PFSK-1 (cell line): ENCODE data around the gene REC8.

ENCODE experiments used
- FOXP2 ChIP-seq: optimal IDR thresholded peaks from 2 replicates; pipeline ENCODE3; 2011; ENCODE audit warnings: borderline replicate concordance, control low read depth, inconsistent platforms; ENCODE audit not compliant: insufficient read depth; ENCODE audit errors: extremely low read length, extremely low read depth
- POLR2AphosphoS5 ChIP-seq: IDR thresholded peaks from 2 replicates; pipeline ENCODE4 v1.6.1; 2012; ENCODE audit warnings: low read depth, mild to moderate bottlenecking, control low read depth, low read length, moderate library complexity
- SIN3A ChIP-seq: IDR thresholded peaks from 2 replicates; pipeline ENCODE4 v1.6.1; 2012; ENCODE audit warnings: mild to moderate bottlenecking, low read length, moderate library complexity, borderline replicate concordance; ENCODE audit not compliant: insufficient read depth
- TAF1 ChIP-seq: IDR thresholded peaks from 2 replicates; pipeline ENCODE4 v1.6.1; 2012; ENCODE audit warnings: low read length, control low read depth, borderline replicate concordance; ENCODE audit not compliant: insufficient read depth
- TF ChIP-seq, protein P1 (sequence below), 2 experiments: IDR thresholded peaks; 2 replicates each; pipeline versions ENCODE4 v1.6.1 to v1.8.0; 2011 to 2012; ENCODE audit warnings: low read depth in 2 of 2, low read length in 2 of 2, control low read depth in 1 of 2, inconsistent platforms in 1 of 2, mild to moderate bottlenecking in 1 of 2, moderate library complexity in 1 of 2; ENCODE audit not compliant: insufficient read depth in 1 of 2

REC8 gene

DNA sequence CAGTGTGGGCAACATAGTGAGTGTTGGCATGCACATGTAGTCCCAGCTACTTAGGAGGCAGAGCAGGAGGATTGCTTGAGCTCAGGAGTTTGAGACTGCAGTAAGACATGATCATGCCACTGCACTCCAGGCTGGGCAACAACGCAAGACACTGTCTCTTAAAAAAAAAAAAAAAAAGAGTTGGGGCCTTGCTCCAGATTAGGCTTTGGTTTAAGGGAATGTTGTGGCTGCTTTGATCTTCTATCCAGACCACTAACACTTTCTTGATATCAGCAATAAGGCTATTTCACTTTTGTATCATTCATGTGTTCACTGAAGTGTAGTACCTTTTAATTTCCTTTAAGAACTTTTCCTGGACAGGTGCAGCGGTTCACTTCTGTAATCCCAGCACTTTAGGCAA, 44.2 kb upstream of the REC8 start:
- no peak for TF ChIP-seq TAF1
- no peak for TF ChIP-seq SIN3A
- no peak for TF ChIP-seq FOXP2
- TF ChIP-seq, protein P1, sequence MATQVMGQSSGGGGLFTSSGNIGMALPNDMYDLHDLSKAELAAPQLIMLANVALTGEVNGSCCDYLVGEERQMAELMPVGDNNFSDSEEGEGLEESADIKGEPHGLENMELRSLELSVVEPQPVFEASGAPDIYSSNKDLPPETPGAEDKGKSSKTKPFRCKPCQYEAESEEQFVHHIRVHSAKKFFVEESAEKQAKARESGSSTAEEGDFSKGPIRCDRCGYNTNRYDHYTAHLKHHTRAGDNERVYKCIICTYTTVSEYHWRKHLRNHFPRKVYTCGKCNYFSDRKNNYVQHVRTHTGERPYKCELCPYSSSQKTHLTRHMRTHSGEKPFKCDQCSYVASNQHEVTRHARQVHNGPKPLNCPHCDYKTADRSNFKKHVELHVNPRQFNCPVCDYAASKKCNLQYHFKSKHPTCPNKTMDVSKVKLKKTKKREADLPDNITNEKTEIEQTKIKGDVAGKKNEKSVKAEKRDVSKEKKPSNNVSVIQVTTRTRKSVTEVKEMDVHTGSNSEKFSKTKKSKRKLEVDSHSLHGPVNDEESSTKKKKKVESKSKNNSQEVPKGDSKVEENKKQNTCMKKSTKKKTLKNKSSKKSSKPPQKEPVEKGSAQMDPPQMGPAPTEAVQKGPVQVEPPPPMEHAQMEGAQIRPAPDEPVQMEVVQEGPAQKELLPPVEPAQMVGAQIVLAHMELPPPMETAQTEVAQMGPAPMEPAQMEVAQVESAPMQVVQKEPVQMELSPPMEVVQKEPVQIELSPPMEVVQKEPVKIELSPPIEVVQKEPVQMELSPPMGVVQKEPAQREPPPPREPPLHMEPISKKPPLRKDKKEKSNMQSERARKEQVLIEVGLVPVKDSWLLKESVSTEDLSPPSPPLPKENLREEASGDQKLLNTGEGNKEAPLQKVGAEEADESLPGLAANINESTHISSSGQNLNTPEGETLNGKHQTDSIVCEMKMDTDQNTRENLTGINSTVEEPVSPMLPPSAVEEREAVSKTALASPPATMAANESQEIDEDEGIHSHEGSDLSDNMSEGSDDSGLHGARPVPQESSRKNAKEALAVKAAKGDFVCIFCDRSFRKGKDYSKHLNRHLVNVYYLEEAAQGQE (IDR thresholded peaks at IDR 0.05; ENCODE audit: insufficient read depth in 1 of 2, low read depth in 2 of 2, low read length in 2 of 2) = no peak
- TF ChIP-seq POLR2AphosphoS5 = no peak

DNA sequence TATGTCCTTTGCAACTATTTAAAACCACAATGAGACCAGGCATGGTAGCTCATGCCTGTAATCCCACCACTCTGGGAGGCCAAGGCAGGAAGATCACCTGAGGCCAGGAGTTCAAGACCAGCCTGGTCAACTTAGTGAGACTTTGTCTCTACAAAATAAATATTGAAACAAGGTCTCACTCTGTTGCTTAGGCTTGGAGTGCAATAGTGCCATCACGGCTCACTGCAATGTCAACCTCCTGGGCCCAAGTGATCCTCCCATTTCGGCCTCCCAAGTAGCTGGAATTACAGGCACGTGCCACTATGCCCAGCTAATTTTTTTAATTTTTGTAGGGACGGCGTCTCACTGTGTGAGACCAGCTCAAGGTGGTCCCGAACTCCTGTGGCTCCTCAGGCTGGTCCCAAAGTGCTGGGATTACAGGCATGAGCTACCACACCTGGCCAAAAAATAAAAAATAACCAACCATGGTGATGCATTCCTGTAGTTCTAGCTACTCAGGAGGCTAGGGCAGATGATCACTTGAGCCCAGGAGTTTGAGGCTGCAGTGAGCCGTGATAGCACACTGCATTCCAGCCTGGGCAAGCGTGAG, 42.4 kb upstream of the REC8 start:
- no peak for TF ChIP-seq SIN3A
- no peak for TF ChIP-seq POLR2AphosphoS5
- TF ChIP-seq FOXP2 = no peak
- no peak for TF ChIP-seq TAF1
- TF ChIP-seq, protein P1 (IDR thresholded peaks at IDR 0.05; ENCODE audit: insufficient read depth in 1 of 2, low read depth in 2 of 2, low read length in 2 of 2) = no peak

DNA sequence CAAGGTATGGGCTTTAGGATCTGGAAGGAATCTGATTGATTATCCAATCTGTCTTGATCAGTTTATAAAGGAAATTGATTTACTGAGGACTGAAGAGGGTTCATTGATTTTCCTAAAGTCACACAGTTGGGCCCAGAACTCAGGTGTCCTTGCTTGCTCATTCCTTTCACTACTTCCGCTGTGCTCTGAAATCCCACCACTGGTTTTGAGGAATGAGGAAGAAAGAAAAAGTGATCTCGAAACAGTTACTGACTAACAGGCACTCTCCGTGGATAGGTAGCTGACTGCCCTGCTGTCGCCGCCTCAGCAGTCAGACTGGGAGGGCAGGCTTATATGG, 41.5 kb upstream of the REC8 start, which contains the start of gene FITM1:
TSS of gene FITM1 (plus strand) at position 280 of the 337 bp plus-strand sequence. CDS start 905 bp downstream, outside the sequence.
- TF ChIP-seq SIN3A = no peak
- TF ChIP-seq, protein P1 (IDR thresholded peaks at IDR 0.05; ENCODE audit: insufficient read depth in 1 of 2, low read depth in 2 of 2, low read length in 2 of 2) = no peak
- no peak for TF ChIP-seq TAF1
- TF ChIP-seq FOXP2 = no peak
- TF ChIP-seq POLR2AphosphoS5 = no peak

GRCh38 chr14:24130717-24131548, 40.9 kb upstream of the REC8 start:
- TF ChIP-seq, protein P1 (IDR thresholded peaks at IDR 0.05; ENCODE audit: insufficient read depth in 1 of 2, low read depth in 2 of 2, low read length in 2 of 2) = no peak
- TF ChIP-seq SIN3A (no peak), POLR2AphosphoS5 (no peak), FOXP2 (no peak), TAF1 (no peak)
